CD4-positive, alpha-beta T cell treated with Interleukin-17A for 1 hour (primary cell): ENCODE measurements around the gene PDE2A.

Experiments
- DNase-seq: peaks from one replicate; pipeline ENCODE4 v3.0.0-alpha.2; 2020

PDE2A gene

DNA sequence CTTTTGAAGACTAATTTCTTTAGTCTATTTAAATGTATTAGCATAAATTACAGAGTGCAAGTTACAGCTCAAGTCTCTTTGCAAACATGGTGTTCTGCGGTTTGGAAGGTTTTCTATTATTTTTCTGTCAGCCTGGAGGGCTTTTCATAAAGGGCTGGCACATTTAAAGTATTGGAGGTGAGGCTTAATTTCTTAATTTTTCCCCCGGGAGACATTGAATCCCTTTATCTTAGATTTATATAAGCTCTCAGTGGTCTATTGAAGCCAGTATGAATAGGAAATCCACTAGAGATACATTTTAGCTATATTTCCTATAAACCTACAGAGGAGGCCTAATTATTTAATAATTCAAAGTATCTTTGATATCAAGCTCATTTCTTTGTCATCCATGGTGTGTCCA is 137.2 kb downstream of the PDE2A start:
- DNase-seq, result no peak

DNA sequence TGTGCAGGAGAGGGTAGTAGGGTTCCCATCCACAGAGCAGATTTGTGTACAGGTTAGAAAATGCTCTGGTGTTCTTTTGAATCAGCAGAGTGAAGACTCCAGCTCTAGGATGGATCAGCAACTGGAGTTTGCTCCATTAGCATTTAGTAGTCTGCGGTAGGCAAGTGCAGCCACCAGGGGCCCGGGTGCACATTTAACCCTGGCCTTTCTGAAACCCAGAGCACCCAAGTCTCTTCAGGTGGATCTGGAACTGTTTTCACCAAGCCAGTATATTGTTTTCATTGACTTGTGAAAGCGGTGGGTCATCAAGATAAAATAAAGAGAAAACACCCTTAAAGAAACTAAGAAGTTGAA is 139.1 kb downstream of the PDE2A start:
- DNase-seq, result no peak

DNA sequence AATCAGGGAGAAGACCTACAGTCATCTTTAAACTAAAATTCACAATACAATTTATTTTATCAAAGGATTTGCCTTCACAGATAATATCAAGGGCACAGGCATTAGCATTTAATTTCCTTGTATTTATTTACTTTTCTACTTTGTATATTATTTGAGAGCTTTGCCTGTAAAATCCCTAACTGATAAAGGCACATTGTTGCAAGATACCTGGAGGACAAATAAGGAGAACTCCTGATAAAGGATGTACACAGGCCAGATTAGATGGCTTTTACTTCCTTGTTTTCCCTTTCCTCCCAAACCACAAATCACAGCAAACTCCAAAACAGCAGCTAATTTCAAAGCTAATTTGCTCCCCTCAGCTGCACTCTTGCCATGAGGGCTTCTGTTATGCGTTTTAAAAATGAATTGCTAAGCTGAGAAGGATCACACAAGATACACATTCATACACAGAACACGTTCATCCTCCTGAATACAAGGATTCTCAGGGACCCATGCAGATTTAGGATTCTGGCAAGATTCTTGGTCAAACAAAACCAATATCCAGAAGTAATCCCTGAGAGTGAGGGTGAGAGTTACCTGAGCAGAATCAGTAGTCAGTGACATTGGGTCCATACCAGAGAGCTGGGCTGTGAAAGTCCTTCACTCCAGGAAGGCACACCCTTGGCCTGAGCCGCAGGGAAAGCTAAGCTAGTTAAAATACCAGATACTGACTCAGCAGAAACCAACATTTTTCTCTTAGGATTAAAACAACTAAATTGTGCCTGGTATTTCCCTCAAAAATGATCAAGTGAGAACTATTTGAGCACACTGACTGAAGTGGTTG is 139.6 kb downstream of the PDE2A start:
- no peak for DNase-seq

DNA sequence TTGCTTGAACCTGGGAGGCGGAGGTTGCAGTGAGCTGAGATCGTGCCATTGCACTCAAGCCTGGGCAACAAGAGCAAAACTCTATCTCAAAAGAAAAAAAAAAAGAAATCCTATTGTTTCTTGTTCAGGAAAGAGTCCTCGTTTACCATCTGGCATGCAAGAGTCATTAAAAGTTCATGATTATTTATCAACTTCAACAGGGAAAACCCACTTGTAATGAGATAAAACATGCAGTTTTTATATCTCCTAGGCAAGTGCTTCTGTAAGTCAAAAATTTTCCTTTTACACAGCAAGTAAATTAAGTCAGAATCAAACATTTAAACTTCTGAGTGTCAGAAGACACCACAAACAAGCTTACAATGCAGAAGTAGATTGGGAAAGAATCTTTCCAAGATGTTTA is 145.2 kb downstream of the PDE2A start:
- no peak for DNase-seq

DNA sequence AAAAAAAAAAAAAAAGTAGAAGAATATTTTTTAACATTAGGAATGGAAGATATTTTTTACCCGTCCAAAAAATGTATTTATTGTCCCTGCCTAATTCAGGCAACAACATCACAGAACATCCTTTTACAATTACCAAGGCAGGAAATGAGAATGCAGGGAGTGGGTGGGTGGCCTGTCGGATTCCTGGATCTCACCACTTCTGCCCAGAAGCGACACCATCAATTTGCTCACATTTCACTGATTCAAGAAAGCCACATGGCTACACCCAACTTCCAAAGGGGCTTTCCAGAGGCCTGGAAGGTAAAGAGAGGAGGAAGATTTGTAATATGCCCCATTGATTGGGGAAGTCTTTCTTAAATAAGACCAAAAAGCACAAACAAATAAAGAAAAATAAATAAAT is 146.1 kb downstream of the PDE2A start:
- no peak for DNase-seq
